ENCODE results near the gene HERPUD2. TPM values are rescaled to one million over a fixed set of nuclear protein-coding genes. Genes with fewer than 3 reads are reported as not detected.

HERPUD2 gene
- total and polyA plus RNA-seq, 2 of the 4 experiments (the other 2 are of a cell fraction) = 22.2 to 27.2 TPM

DNA sequence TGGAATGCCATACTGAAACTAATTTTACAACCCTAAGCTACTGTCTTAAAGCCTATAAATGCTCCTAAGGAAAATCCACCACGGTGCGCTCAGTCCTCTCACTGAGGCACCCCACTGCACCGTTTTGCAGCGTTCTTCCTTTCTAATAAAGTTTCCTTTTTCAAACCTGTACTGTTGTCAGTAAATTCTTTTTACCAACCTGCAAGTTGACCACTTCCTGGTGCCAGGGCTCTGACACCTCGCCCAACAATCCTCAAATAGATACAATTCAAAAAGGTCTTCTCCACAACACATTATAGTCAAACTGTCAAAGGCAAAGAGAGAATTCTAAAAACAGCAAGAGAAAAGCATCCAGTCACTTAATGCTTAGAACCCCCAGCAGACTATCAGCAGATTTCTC, 42.8 kb downstream of the HERPUD2 start:
- no peak overlapping the region for H3K4me2 ChIP-seq (ENCODE audit: low read depth, low read length)
- H3K14ac ChIP-seq (replicated peaks; ENCODE audit: low read depth, low read length) = no peak overlapping the region
- no peak overlapping the region for H2AK9ac ChIP-seq (replicated peaks; ENCODE audit: low read depth, low read length, poor library complexity)
- peaks cover 21% of the 10 kb centered on the region; the same call in 1 of the 2 replicates for H4K20me1 ChIP-seq (ENCODE audit: insufficient read depth, low read length)
- H3K9me3 ChIP-seq (ENCODE audit: control insufficient read depth, insufficient read depth, low read length) = no peaks in the 10 kb centered on the region
- H3K18ac ChIP-seq (ENCODE audit: low read depth, low read length) = no peak overlapping the region
- DNase-seq (no peak), ATAC-seq (ENCODE audit: low read depth) (no peak)
- 100% methylated on average over 2 of the region's 5 CpGs; no CpG with 5 or more reads in 1 of the 2 experiments for WGBS, 2 experiments (ENCODE audit: extremely low coverage in 2 of 2, insufficient read length in 1 of 2)
- H2BK20ac ChIP-seq (ENCODE audit: low read depth, low read length) = no peak overlapping the region
- H3K27ac ChIP-seq (ENCODE audit: insufficient read depth, low read length) = no peak overlapping the region
- no peak overlapping the region for H3K4me3 ChIP-seq (ENCODE audit: insufficient read depth, low read depth, low read length)
- H4K8ac ChIP-seq (ENCODE audit: low read depth in 2 of 2, low read length in 2 of 2) = no peak overlapping the region
- H3K36me3 ChIP-seq (ENCODE audit: control insufficient read depth, insufficient read depth, low read length) = peaks cover 3% of the 10 kb centered on the region; the same call in 1 of the 2 replicates
- H4K5ac ChIP-seq (ENCODE audit: low read depth, low read length) = no peak overlapping the region
- H2BK15ac ChIP-seq (ENCODE audit: low read depth, low read length) = no peak overlapping the region
- peaks cover 1% of the 10 kb centered on the region; the same call in 1 of the 2 replicates for H3K4me1 ChIP-seq (ENCODE audit: control insufficient read depth, insufficient read depth, low read length)
- no peaks in the 10 kb centered on the region for H3K27me3 ChIP-seq (ENCODE audit: control insufficient read depth, insufficient read depth, low read length)
- no peak overlapping the region for H2AK5ac ChIP-seq (ENCODE audit: low read depth, low read length)
- ChIA-PET POLR2A (ENCODE audit: unreplicated experiment) (no interaction called here), CTCF (no interaction called here)
- no TSS peak for BruUV-seq (replicated peaks)
- intact Hi-C loops (cut with micrococcal nuclease) (no loop called here), in situ Hi-C loops (cut with MboI; ENCODE audit: low sequenced_read_pairs) (no loop called here), dilution Hi-C loops (cut with HindIII; ENCODE audit: low sequenced_read_pairs, unreplicated experiment) (no loop called here)
- peaks cover 18 to 38% of the 10 kb centered on the region in 2 experiments for H3K79me1 ChIP-seq (ENCODE audit: low read depth in 1 of 2, low read length in 2 of 2)
- no peak overlapping the region for H3K4ac ChIP-seq (ENCODE audit: low read depth, low read length)
- H4K91ac ChIP-seq (ENCODE audit: insufficient read depth, low read depth, low read length) = no peak overlapping the region
- 0 out of 2 replicates have a peak, but pooled peaks cover 3% of the 10 kb centered on the region for H3K9me1 ChIP-seq (ENCODE audit: insufficient read depth, low read length)
- TF ChIP-seq RAD21 (IDR thresholded peaks at IDR 0.05; ENCODE audit: low read length) (no peak), CHD1 (IDR thresholded peaks at IDR 0.05; ENCODE audit: low read depth, low read length) (no peak), CTCF (conservative IDR thresholded peaks at IDR 0.05; ENCODE audit: low read depth, low read length) (no peak), FOS (IDR thresholded peaks at IDR 0.05; ENCODE audit: low read depth, low read length) (no peak), CEBPB (IDR thresholded peaks at IDR 0.05; ENCODE audit: low read depth, low read length) (no peak), SMC3 (IDR thresholded peaks at IDR 0.05; ENCODE audit: low read depth, low read length) (no peak), USF2 (IDR thresholded peaks at IDR 0.05; ENCODE audit: low read depth, low read length) (no peak), ELK1 (IDR thresholded peaks at IDR 0.05; ENCODE audit: borderline replicate concordance, low read depth, low read length) (no peak), RCOR1 (IDR thresholded peaks at IDR 0.05; ENCODE audit: insufficient replicate concordance, low read length) (no peak), MAZ (IDR thresholded peaks at IDR 0.05; ENCODE audit: borderline replicate concordance, low read depth, low read length) (no peak), RFX5 (IDR thresholded peaks at IDR 0.05; ENCODE audit: low read depth, low read length) (no peak), BHLHE40 (IDR thresholded peaks at IDR 0.05; ENCODE audit: low read depth, low read length) (no peak), POLR2A (IDR thresholded peaks at IDR 0.05; ENCODE audit: low read depth, low read length) (no peak), MXI1 (IDR thresholded peaks at IDR 0.05; ENCODE audit: borderline replicate concordance, low read depth, low read length) (no peak), NFE2L2 (IDR thresholded peaks at IDR 0.05; ENCODE audit: low read depth, low read length) (no peak), MAFK (IDR thresholded peaks at IDR 0.05; ENCODE audit: low read depth, low read length) (no peak)
- H2BK5ac ChIP-seq (ENCODE audit: low read depth, low read length, poor library complexity, severe bottlenecking) = no peak overlapping the region
- no peak overlapping the region for H2BK120ac ChIP-seq (ENCODE audit: low read depth, low read length)
- H3K23ac ChIP-seq (ENCODE audit: low read depth, low read length) = no peak overlapping the region
- no peak overlapping the region for H2AFZ ChIP-seq (replicated peaks; ENCODE audit: low read length, poor library complexity)
- H3K56ac ChIP-seq (ENCODE audit: extremely low read depth, insufficient read depth, low read length) = no peak overlapping the region
- H3K9ac ChIP-seq (ENCODE audit: low read depth, low read length) = no peak overlapping the region
